GM12878 (cell line): ENCODE data around the gene RPRML.

Source experiments
- BACH1 ChIP-seq: fragments of 450-650 bp; IDR thresholded peaks from 2 replicates; pipeline ENCODE4 v1.6.1; 2017; ENCODE audit warnings: mild to moderate bottlenecking, borderline replicate concordance
- CTCF ChIP-seq, 3 experiments: IDR thresholded peaks in 2 of 3; conservative IDR thresholded peaks in 1 of 3; 2 replicates each; pipeline ENCODE4 v1.5.1; 2011; ENCODE audit warnings: low read depth in 3 of 3, low read length in 3 of 3, mild to moderate bottlenecking in 3 of 3, control low read depth in 2 of 3, moderate library complexity in 2 of 3, inconsistent platforms in 1 of 3, mixed read lengths in 1 of 3; ENCODE audit not compliant: control insufficient read depth in 2 of 3, insufficient read depth in 1 of 3; ENCODE audit errors: extremely low read depth in 1 of 3
- EZH2 ChIP-seq: IDR thresholded peaks from 2 replicates; pipeline ENCODE4 v1.6.1; 2012; ENCODE audit warnings: low read depth, mild to moderate bottlenecking, control low read depth, inconsistent platforms, low read length, borderline replicate concordance; ENCODE audit not compliant: control insufficient read depth
- KDM1A ChIP-seq: fragments of 200-600 bp; sonication (generic); IDR thresholded peaks from 2 replicates; pipeline ENCODE4 v1.6.1; 2016; ENCODE audit warnings: borderline replicate concordance
- LARP7 ChIP-seq: fragments of 450-650 bp; IDR thresholded peaks from 2 replicates; pipeline ENCODE4 v1.6.1; 2017; ENCODE audit warnings: mild to moderate bottlenecking
- MTA3 ChIP-seq: IDR thresholded peaks from 2 replicates; pipeline ENCODE4 v1.6.1; 2012; ENCODE audit warnings: low read length, inconsistent platforms, borderline replicate concordance
- NFYB ChIP-seq: IDR thresholded peaks from 2 replicates; pipeline ENCODE4 v1.6.1; 2011; ENCODE audit warnings: low read depth, mild to moderate bottlenecking, low read length, improper control_type of control experiment, moderate library complexity; ENCODE audit not compliant: insufficient read depth
- PAX8 ChIP-seq: fragments of 450-650 bp; IDR thresholded peaks from 2 replicates; pipeline ENCODE4 v1.6.1; 2017; ENCODE audit warnings: mild to moderate bottlenecking, moderate library complexity
- POLR2A ChIP-seq: IDR thresholded peaks from 2 replicates; pipeline ENCODE4 v1.6.1; 2011; ENCODE audit warnings: low read depth, mild to moderate bottlenecking, low read length
- RAD21 ChIP-seq: IDR thresholded peaks from 2 replicates; pipeline ENCODE4 v1.6.1; 2011; ENCODE audit warnings: mild to moderate bottlenecking, low read depth, low read length, moderate library complexity; ENCODE audit not compliant: insufficient read depth
- USF2 ChIP-seq: IDR thresholded peaks from 2 replicates; pipeline ENCODE4 v1.6.1; 2011; ENCODE audit warnings: low read depth, low read length, improper control_type of control experiment, borderline replicate concordance
- ZBTB11 ChIP-seq: fragments of 450-650 bp; formaldehyde crosslinking; IDR thresholded peaks from 2 replicates; pipeline ENCODE4 v1.5.0; 2022; ENCODE audit warnings: mild to moderate bottlenecking, missing genetic modification characterization

GRCh38 chr17:46984341-46984740 lies 5.3 kb upstream of the RPRML start:
- no peak for TF ChIP-seq USF2
- TF ChIP-seq NFYB = no peak
- no peak for TF ChIP-seq CTCF (IDR thresholded peaks at IDR 0.05 in 2 of 3, conservative IDR thresholded peaks at IDR 0.05 in 1 of 3; ENCODE audit: control insufficient read depth in 2 of 3, extremely low read depth in 1 of 3, insufficient read depth in 1 of 3, low read depth in 3 of 3, low read length in 3 of 3)
- no peak for TF ChIP-seq EZH2
- TF ChIP-seq BACH1 = no peak
- TF ChIP-seq POLR2A = no peak
- TF ChIP-seq LARP7 = no peak
- TF ChIP-seq ZBTB11 (CRISPR knock-in tag) = no peak
- no peak for TF ChIP-seq PAX8
- TF ChIP-seq MTA3 = no peak
- TF ChIP-seq RAD21 = no peak
- TF ChIP-seq KDM1A = no peak
